OCI-LY7 (cell line): ENCODE measurements around the gene SRI. TPM values are rescaled to one million over a fixed set of nuclear protein-coding genes. Genes with fewer than 3 reads are reported as not detected.

Experiments used
- BruUV-seq: library from RNA; stranded (reverse); fragments of 400-500 nt; replicated peaks from 2 replicates; lab custom pipeline; 2021; lab: Mats Ljungman, UMichigan
- CTCF ChIA-PET: fragments of 300-600 bp; sonication (Branson Sonifier 250); formaldehyde crosslinking; loops from one replicate; lab custom pipeline; 2022; ENCODE audit warnings: antibody characterized with exemption; ENCODE audit not compliant: unreplicated experiment; lab: Charles Lee
- POLR2A ChIA-PET: fragments of 300-600 bp; sonication (Branson Sonifier 250); formaldehyde crosslinking; loops from one replicate; lab custom pipeline; 2022; ENCODE audit warnings: antibody characterized with exemption; lab: Charles Lee
- DNase-seq: peaks from one replicate; pipeline ENCODE4 v3.0.0-alpha.2; 2015; ENCODE audit warnings: low spot score
- H2AFZ ChIP-seq: fragments of 200-600 bp; sonication (generic), shearing (Covaris generic); 2 replicates; pipeline ENCODE4 v1.6.1; 2014; ENCODE audit warnings: mild to moderate bottlenecking, antibody characterized with exemption, low read length, moderate library complexity
- H3K27ac ChIP-seq: fragments of 200-600 bp; sonication (generic); 2 replicates; pipeline ENCODE4 v1.5.1; 2014; ENCODE audit warnings: mixed run types, low read depth, mild to moderate bottlenecking, moderate library complexity, low read length, inconsistent platforms; ENCODE audit not compliant: poor library complexity, severe bottlenecking
- H3K36me3 ChIP-seq: fragments of 200-600 bp; sonication (generic); 2 replicates; pipeline ENCODE4 v1.6.1; 2014; ENCODE audit warnings: mild to moderate bottlenecking, antibody characterized with exemption, low read length, moderate library complexity, mixed read lengths; ENCODE audit not compliant: insufficient read depth
- H3K4me1 ChIP-seq: fragments of 200-600 bp; sonication (generic); 2 replicates; pipeline ENCODE4 v1.5.1; 2014; ENCODE audit warnings: mild to moderate bottlenecking, low read length; ENCODE audit not compliant: insufficient read depth, poor library complexity, severe bottlenecking
- H3K4me2 ChIP-seq: fragments of 200-600 bp; sonication (generic); 2 replicates; pipeline ENCODE4 v1.6.1; 2014; ENCODE audit warnings: mild to moderate bottlenecking, low read length
- H3K4me3 ChIP-seq: fragments of 200-600 bp; sonication (generic); 2 replicates; pipeline ENCODE4 v1.5.1; 2014; ENCODE audit warnings: mild to moderate bottlenecking, low read depth, low read length; ENCODE audit not compliant: poor library complexity, severe bottlenecking
- H3K79me2 ChIP-seq: fragments of 200-600 bp; sonication (generic); 2 replicates; pipeline ENCODE4 v1.6.1; 2016; ENCODE audit warnings: low read depth, mild to moderate bottlenecking, low read length, moderate library complexity, mixed read lengths; ENCODE audit not compliant: insufficient read depth
- H3K9me2 ChIP-seq: fragments of 200-600 bp; sonication (generic); 2 replicates; pipeline ENCODE4 v1.6.1; 2016; ENCODE audit warnings: mild to moderate bottlenecking, low read length, mixed read lengths; ENCODE audit not compliant: insufficient read depth
- H3K9me3 ChIP-seq: fragments of 200-600 bp; sonication (generic); 2 replicates; pipeline ENCODE4 v1.6.1; 2014; ENCODE audit warnings: mild to moderate bottlenecking, mixed run types, low read length, mixed read lengths
- H4K20me1 ChIP-seq: fragments of 200-600 bp; sonication (generic); 2 replicates; pipeline ENCODE4 v1.6.1; 2014; ENCODE audit warnings: mild to moderate bottlenecking, antibody characterized with exemption, low read length, moderate library complexity, mixed read lengths; ENCODE audit not compliant: insufficient read depth
- EZH2phosphoT487 ChIP-seq: fragments of 200-600 bp; sonication (generic); IDR thresholded peaks from 2 replicates; pipeline ENCODE4 v1.6.1; 2018; ENCODE audit warnings: low read depth, borderline replicate concordance, mild to moderate bottlenecking, mixed run types, antibody characterized with exemption, low read length, moderate library complexity, mixed read lengths
- intact Hi-C: fragments of 100-400 bp; cut with micrococcal nuclease; formaldehyde crosslinking; loops from one replicate; pipeline ENCODE4 v1.10.0; 2022; ENCODE audit not compliant: unreplicated experiment
- total RNA-seq, 2 experiments: library from RNA; depleted of rRNA in 1 of 2; stranded (reverse); fragments of >200 nt in 1 of 2; shearing (Covaris generic) in 1 of 2; gene quantifications; 2 replicates each; pipeline ENCODE4 v1.2.3, GENCODE V29; 2014 to 2022
- TF ChIP-seq, protein P1 (sequence below): fragments of 200-600 bp; sonication (generic); conservative IDR thresholded peaks from 2 replicates; pipeline ENCODE4 v1.5.1; 2014; ENCODE audit warnings: mild to moderate bottlenecking, antibody characterized with exemption, low read length, moderate library complexity, mixed read lengths

Gene SRI
- total RNA-seq, 2 experiments from 2014 or later, result 61.7 to 140 TPM

DNA sequence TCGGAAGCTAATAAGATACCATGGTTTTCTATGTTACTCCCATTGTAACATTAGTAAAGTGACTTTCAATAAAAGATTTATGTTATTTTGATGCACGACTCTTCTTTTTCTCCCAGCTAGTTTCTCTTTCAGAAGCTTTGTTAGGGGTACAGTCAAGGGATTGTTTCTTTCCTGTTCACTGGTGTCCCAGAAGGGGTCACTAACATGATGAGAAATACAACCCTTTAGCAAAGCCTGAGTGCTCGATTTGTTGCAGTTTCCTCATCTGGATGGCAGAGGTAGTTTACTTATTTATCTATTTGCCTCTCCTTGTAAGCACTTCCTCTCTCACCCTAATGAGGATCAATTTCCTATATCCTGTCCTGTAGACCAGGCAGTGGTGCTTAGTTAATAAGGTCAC is 17.0 kb downstream of the SRI start:
- Histone ChIP-seq H3K9me2 (no peaks in the 10 kb centered on the region), H3K9me3 (no peaks in the 10 kb centered on the region), H3K4me1 (no peaks in the 10 kb centered on the region), H3K36me3 (peaks cover 64% of the 10 kb centered on the region), H3K79me2 (no peaks in the 10 kb centered on the region), H2AFZ (no peak overlapping the region), H3K4me2 (no peak overlapping the region), H3K4me3 (no peak overlapping the region), H4K20me1 (no peaks in the 10 kb centered on the region), H3K27ac (no peak overlapping the region)
- CTCF ChIA-PET, result no interaction called here
- POLR2A ChIA-PET, result interaction anchor here (0.7 to 1.0 kb wide), 4 partner anchors 9 to 14 kb away, joined by 3 read pairs; no protein-coding TSS in a partner anchor
- intact Hi-C loops, result no loop called here
- BruUV-seq, result no TSS peak
- DNase-seq, result no peak
- TF ChIP-seq EZH2phosphoT487, result no peak
- TF ChIP-seq, protein P1, sequence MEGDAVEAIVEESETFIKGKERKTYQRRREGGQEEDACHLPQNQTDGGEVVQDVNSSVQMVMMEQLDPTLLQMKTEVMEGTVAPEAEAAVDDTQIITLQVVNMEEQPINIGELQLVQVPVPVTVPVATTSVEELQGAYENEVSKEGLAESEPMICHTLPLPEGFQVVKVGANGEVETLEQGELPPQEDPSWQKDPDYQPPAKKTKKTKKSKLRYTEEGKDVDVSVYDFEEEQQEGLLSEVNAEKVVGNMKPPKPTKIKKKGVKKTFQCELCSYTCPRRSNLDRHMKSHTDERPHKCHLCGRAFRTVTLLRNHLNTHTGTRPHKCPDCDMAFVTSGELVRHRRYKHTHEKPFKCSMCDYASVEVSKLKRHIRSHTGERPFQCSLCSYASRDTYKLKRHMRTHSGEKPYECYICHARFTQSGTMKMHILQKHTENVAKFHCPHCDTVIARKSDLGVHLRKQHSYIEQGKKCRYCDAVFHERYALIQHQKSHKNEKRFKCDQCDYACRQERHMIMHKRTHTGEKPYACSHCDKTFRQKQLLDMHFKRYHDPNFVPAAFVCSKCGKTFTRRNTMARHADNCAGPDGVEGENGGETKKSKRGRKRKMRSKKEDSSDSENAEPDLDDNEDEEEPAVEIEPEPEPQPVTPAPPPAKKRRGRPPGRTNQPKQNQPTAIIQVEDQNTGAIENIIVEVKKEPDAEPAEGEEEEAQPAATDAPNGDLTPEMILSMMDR, result no peak

DNA sequence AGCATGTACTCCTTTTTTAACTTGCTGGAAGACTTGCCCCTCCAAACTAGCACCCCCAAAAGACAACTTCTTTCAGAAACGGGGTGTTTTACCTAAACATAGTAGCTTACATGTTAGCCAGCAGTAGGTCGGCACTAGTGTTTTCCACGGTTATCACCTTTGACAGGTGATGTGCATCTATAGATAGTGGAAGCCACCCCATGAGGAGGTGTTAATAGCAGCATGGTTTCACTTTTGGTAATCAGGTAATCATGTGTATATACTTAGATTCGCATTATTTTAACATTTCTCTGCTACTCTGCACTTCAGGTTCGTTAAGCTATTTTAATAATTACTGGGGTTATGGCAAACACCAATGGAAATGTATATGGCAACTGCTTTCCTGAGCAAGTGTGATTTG is 17.6 kb downstream of the SRI start:
- Histone ChIP-seq H3K4me3 (no peak overlapping the region), H3K9me3 (no peaks in the 10 kb centered on the region), H4K20me1 (no peaks in the 10 kb centered on the region), H3K4me1 (no peaks in the 10 kb centered on the region), H3K27ac (no peak overlapping the region), H3K4me2 (no peak overlapping the region), H3K9me2 (no peaks in the 10 kb centered on the region), H3K36me3 (peaks cover 59% of the 10 kb centered on the region), H3K79me2 (no peaks in the 10 kb centered on the region), H2AFZ (no peak overlapping the region)
- POLR2A ChIA-PET, result interaction anchor here (0.7 to 1.0 kb wide), 3 partner anchors 8 to 11 kb away, joined by 3 read pairs; no protein-coding TSS in a partner anchor
- DNase-seq, result no peak
- no TSS peak for BruUV-seq
- no peak for TF ChIP-seq EZH2phosphoT487
- TF ChIP-seq, protein P1, result no peak
- CTCF ChIA-PET, result no interaction called here
- intact Hi-C loops, result no loop called here

DNA sequence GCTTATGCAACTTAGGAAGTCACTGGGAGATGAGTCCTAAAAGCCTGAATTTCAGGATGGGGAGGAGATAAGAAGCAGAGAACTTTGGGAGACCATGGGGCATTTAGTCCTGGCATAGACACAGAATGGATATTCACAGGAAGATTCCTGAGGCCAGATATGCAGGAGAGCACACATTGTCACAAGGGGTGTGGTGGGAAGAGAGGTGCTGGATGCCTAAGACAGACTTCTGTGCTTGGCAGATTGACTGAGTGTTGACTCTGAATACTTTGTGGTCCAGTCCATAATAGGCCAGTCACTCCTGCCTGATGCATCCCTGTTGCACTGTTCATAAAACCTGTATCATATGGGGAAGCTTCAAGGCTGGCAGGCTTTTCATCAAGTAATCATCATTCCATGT is 18.5 kb downstream of the SRI start:
- H4K20me1 ChIP-seq, result no peaks in the 10 kb centered on the region
- no peak overlapping the region for H2AFZ ChIP-seq
- BruUV-seq, result no TSS peak
- H3K9me3 ChIP-seq, result no peaks in the 10 kb centered on the region
- H3K79me2 ChIP-seq, result no peaks in the 10 kb centered on the region
- no peak overlapping the region for H3K27ac ChIP-seq
- no peak overlapping the region for H3K4me2 ChIP-seq
- intact Hi-C loops, result no loop called here
- H3K4me3 ChIP-seq, result no peak overlapping the region
- CTCF ChIA-PET, result no interaction called here
- H3K9me2 ChIP-seq, result no peaks in the 10 kb centered on the region
- POLR2A ChIA-PET, result interaction anchor here (1.3 kb wide), 1 partner anchor 14 kb away, joined by 3 read pairs; no protein-coding TSS in a partner anchor
- H3K36me3 ChIP-seq, result peaks cover 49% of the 10 kb centered on the region
- TF ChIP-seq, protein P1, result no peak
- no peak for TF ChIP-seq EZH2phosphoT487
- H3K4me1 ChIP-seq, result no peaks in the 10 kb centered on the region
- DNase-seq, result no peak
